ENCODE measurements around the gene FGFBP3.

Gene FGFBP3

GRCh38 chr10:91924212-91925021 lies 15.1 kb upstream of the FGFBP3 start:
- POLR2A ChIA-PET = interaction anchor here (0.5 to 1.3 kb wide), 5 partner anchors 17 to 625 kb away, joined by 3 to 6 read pairs (median 4); partner anchors contain the start of gene TNKS2
- CTCF ChIA-PET = interaction anchor here (0.7 to 2.1 kb wide), 5 partner anchors 11 to 627 kb away, joined by 3 to 5 read pairs (median 4); partner anchors contain the start of gene FGFBP3
- DNase-seq (ENCODE audit: extremely low spot score) = peak; percentile 63
- no peak for TF ChIP-seq CTCF (IDR thresholded peaks at IDR 0.05; ENCODE audit: control extremely low read depth, extremely low read depth, low read depth, missing control alignments)

GRCh38 chr10:91923371-91924211 lies 14.3 kb upstream of the FGFBP3 start, which contains the start of gene BTAF1:
Gene BTAF1 (plus strand): TSS chr10:91923770. CDS start chr10:91924077, 307 bp downstream.
- no peak for TF ChIP-seq CTCF (IDR thresholded peaks at IDR 0.05; ENCODE audit: control extremely low read depth, extremely low read depth, low read depth, missing control alignments)
- CTCF ChIA-PET = interaction anchor here (0.7 to 2.1 kb wide), 5 partner anchors 10 to 626 kb away, joined by 3 to 5 read pairs (median 4); partner anchors contain the start of gene FGFBP3

GRCh38 chr10:91919651-91920050 lies 10.4 kb upstream of the FGFBP3 start:
- TF ChIP-seq CTCF (IDR thresholded peaks at IDR 0.05; ENCODE audit: control extremely low read depth, extremely low read depth, low read depth, missing control alignments) = no peak
- ChIA-PET POLR2A (no interaction called here), CTCF (no interaction called here)
- DNase-seq (ENCODE audit: extremely low spot score) = no peak

More at GRCh38 chr10:91923371-91924211, 14.3 kb upstream of the FGFBP3 start, which contains the start of gene BTAF1:
- DNase-seq (ENCODE audit: extremely low spot score) = peak; percentile 91
- POLR2A ChIA-PET = interaction anchor here (0.5 to 1.3 kb wide), 6 partner anchors 10 to 625 kb away, joined by 3 to 8 read pairs (median 4); partner anchors contain the start of gene TNKS2

- no peak for TF ChIP-seq CTCF (IDR thresholded peaks at IDR 0.05; ENCODE audit: control extremely low read depth, extremely low read depth, low read depth, missing control alignments)
- DNase-seq (ENCODE audit: extremely low spot score) = no peak
- CTCF ChIA-PET = interaction anchor here (1.2 kb wide), 1 partner anchor 153 kb away, joined by 4 read pairs; no protein-coding TSS in a partner anchor
- POLR2A ChIA-PET = no interaction called here
These were observed 1.2 kb upstream of the FGFBP3 start for GRCh38 chr10:91910467-91910866.

GRCh38 chr10:91908337-91909116 lies 759 bp downstream of the FGFBP3 start:
- peak; percentile 72 for TF ChIP-seq CTCF (IDR thresholded peaks at IDR 0.05; ENCODE audit: control extremely low read depth, extremely low read depth, low read depth, missing control alignments)
- DNase-seq (ENCODE audit: extremely low spot score) = peak; percentile 86

More at GRCh38 chr10:91908337-91909116, 759 bp downstream of the FGFBP3 start:
- ChIA-PET POLR2A (interaction anchor here (1.4 kb wide), 1 partner anchor 15 kb away, joined by 6 read pairs; the partner anchor contains the start of gene BTAF1), CTCF (interaction anchor here (1.2 kb wide), 1 partner anchor 15 kb away, joined by 3 read pairs; the partner anchor contains the start of gene BTAF1)
